Measurements from ENCODE around the gene PITPNM2.

Gene PITPNM2

GRCh38 chr12:123152833-123153232 is 1.9 kb upstream of the PITPNM2 start:
- Mint-ChIP-seq H3K9me3 (no peaks in the 10 kb centered on the region), H3K27ac (ENCODE audit: low read depth) (no peak overlapping the region), H3K36me3 (ENCODE audit: insufficient read depth) (peaks cover 10% of the 10 kb centered on the region), H3K4me1 (peaks cover 6% of the 10 kb centered on the region), H3K4me3 (peak overlapping the region; percentile 70), H3K27me3 (no peaks in the 10 kb centered on the region)
- ATAC-seq (replicated peaks; ENCODE audit: extremely low read depth, poor library complexity, severe bottlenecking) (no peak), DNase-seq (ENCODE audit: low spot score in 2 of 2) (no peak)

DNA sequence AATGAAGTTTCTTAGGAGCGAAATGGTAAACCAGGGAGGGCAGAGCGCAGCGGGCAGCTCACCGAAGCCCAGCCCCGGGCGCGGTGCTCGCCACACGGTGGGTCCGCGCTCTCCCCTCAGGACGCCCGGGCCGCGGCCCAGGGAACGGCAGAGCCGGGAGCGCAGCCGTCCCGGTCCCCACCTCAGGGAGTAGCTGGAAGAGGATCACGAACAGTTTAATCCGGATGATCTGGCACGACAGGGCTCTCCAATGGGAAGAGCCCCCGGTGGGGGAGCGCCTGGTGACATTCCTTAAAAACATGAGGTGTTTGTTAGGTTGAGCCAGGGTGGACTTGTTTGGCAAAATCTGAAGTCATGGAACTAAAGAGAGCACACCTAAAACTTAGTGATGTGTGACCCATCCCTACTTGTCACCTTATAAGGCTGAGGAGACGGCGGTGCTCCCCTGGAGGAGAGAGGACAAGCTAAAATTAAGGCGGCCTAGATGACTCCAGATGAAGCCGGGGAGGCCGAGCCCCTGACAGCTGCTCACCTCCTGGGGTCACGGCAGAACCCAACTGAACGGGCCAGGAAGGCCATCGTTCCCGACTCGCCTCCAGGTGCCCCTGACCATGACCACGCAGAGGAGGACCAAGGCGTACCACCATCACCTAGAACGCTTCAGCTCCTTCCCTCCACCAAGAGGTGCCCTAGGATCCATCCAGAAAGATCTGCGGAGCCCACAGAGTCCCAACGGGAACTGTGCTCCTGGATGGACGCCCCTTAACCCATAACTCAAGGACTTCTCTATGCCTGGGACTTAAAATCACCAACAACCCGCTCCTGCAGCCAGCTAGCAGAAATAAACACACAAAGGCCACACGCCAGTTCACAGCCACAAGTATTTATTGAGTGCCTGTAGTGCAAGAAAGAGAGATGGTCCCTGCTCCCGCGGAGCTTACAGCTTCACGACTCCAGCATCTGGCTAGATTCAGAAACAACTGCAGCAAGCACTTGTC is 866 bp upstream of the PITPNM2 start:
- ATAC-seq (replicated peaks; ENCODE audit: extremely low read depth, poor library complexity, severe bottlenecking) (no peak), DNase-seq (ENCODE audit: low spot score in 2 of 2) (no peak)
- H3K9me3 Mint-ChIP-seq: no peaks in the 10 kb centered on the region
- H3K4me3 Mint-ChIP-seq: peak overlapping the region; percentile 70
- peaks cover 6% of the 10 kb centered on the region for H3K4me1 Mint-ChIP-seq
- H3K27ac Mint-ChIP-seq (ENCODE audit: low read depth): no peak overlapping the region
- H3K27me3 Mint-ChIP-seq: no peaks in the 10 kb centered on the region
- H3K36me3 Mint-ChIP-seq (ENCODE audit: insufficient read depth): peaks cover 10% of the 10 kb centered on the region

DNA sequence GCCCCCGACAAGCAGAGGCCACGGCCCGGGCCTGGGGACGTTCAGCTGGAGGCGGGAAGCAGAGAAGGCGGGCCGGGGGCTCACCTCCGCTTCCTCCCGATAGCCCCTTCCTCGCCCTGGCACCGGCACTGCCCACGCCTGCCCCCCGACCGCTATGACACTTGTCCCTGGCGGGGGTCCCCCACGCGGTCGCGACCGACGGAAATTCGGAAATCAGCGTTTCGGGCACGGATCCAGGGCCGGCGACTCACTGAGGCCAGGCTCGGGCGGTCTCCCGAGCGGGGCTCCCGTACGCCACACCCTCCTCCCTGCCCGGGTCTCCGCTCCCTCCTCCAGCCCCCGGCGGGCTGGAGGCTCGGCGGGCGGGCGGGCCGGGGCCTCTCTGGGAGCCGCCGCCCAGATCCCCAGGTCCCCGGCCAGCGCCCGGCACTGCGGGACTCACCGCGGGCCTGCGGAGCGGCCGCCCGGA is 581 bp downstream of the PITPNM2 start:
- Mint-ChIP-seq H3K9me3 (no peaks in the 10 kb centered on the region), H3K27ac (ENCODE audit: low read depth) (peak overlapping the region; percentile 24), H3K4me3 (peak overlapping the region; percentile 69), H3K27me3 (no peaks in the 10 kb centered on the region), H3K4me1 (peaks cover 6% of the 10 kb centered on the region), H3K36me3 (ENCODE audit: insufficient read depth) (peaks cover 7% of the 10 kb centered on the region)
- no peak for ATAC-seq (replicated peaks; ENCODE audit: extremely low read depth, poor library complexity, severe bottlenecking)
- no peak for DNase-seq (ENCODE audit: low spot score in 2 of 2)

GRCh38 chr12:123149501-123150274 is 1.2 kb downstream of the PITPNM2 start:
- Mint-ChIP-seq H3K4me1 (peaks cover 6% of the 10 kb centered on the region), H3K4me3 (peak overlapping the region; percentile 69), H3K27ac (ENCODE audit: low read depth) (peak overlapping the region; percentile 24), H3K9me3 (no peaks in the 10 kb centered on the region), H3K27me3 (no peaks in the 10 kb centered on the region), H3K36me3 (ENCODE audit: insufficient read depth) (peaks cover 7% of the 10 kb centered on the region)
- ATAC-seq (replicated peaks; ENCODE audit: extremely low read depth, poor library complexity, severe bottlenecking) (no peak), DNase-seq (ENCODE audit: low spot score in 2 of 2) (no peak)

DNA sequence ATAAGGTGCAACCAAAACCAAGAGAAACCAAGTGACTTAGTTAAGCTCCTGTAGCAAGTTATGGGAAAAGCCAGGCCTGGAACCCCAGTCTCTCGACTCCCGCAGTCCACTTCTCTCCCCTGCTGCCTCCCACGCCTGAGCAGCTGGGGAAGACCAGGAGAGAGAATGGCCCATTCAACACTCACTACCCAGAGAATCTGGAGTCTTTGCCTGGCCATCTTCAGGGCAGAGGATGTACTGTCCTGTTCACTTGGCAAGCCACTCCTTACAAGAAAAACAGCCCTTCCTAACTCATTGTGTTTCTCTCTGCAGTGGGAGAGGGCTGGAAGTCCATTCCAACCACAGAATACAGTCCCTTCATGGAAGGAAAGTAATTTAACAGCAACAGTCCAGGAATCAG is 1.8 kb downstream of the PITPNM2 start:
- no peaks in the 10 kb centered on the region for H3K9me3 Mint-ChIP-seq
- peak overlapping the region; percentile 69 for H3K4me3 Mint-ChIP-seq
- H3K27me3 Mint-ChIP-seq: no peaks in the 10 kb centered on the region
- DNase-seq (ENCODE audit: low spot score in 2 of 2) (no peak), ATAC-seq (replicated peaks; ENCODE audit: extremely low read depth, poor library complexity, severe bottlenecking) (no peak)
- H3K36me3 Mint-ChIP-seq (ENCODE audit: insufficient read depth): peaks cover 4% of the 10 kb centered on the region
- peaks cover 6% of the 10 kb centered on the region for H3K4me1 Mint-ChIP-seq
- H3K27ac Mint-ChIP-seq (ENCODE audit: low read depth): peak overlapping the region; percentile 24

DNA sequence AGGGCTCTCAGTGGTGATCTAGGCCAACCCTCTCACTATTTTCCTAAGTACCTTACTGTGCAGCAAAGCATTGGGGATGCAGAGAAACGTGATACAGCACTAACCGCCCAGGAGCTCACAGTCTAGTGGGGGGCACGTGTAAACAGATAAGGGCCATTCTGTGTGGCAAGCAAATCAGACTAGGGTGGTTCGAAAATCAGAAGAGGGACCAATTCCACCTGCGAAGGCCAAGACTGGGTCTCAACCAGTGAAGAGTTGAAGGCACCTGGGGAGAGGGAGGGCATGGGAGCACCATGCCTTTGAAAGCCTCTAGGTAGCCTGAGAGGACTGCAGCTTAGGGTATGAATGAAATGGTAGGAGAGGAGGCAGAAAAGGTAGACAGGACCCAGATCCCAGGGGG is 2.2 kb downstream of the PITPNM2 start:
- Mint-ChIP-seq H3K4me3 (peak overlapping the region; percentile 69), H3K27ac (ENCODE audit: low read depth) (no peak overlapping the region), H3K27me3 (no peaks in the 10 kb centered on the region), H3K36me3 (ENCODE audit: insufficient read depth) (peaks cover 4% of the 10 kb centered on the region), H3K9me3 (no peaks in the 10 kb centered on the region), H3K4me1 (peaks cover 6% of the 10 kb centered on the region)
- ATAC-seq (replicated peaks; ENCODE audit: extremely low read depth, poor library complexity, severe bottlenecking): no peak
- no peak for DNase-seq (ENCODE audit: low spot score in 2 of 2)

DNA sequence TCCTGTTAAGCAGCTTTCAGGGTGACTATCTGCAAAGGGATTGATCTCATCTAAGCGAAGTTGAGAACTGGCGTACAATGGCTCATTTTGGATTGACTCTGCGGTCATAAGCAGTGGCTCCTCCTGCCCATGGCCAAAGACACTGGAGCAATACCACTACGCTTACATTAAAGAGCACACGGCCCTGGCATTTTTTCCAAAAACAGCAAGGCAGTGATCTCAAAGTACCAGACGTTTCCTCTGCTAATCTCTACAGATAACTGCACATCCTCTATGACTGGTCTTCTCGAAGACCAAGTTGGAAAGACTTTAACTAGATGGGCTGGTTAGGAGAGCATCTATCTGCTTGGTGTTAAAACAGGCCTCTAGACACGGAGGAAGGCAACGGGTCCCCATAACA is 2.7 kb downstream of the PITPNM2 start:
- ATAC-seq (replicated peaks; ENCODE audit: extremely low read depth, poor library complexity, severe bottlenecking) (no peak), DNase-seq (ENCODE audit: low spot score in 2 of 2) (no peak)
- Mint-ChIP-seq H3K27me3 (no peaks in the 10 kb centered on the region), H3K27ac (ENCODE audit: low read depth) (no peak overlapping the region), H3K4me1 (peaks cover 6% of the 10 kb centered on the region), H3K4me3 (peak overlapping the region; percentile 69), H3K36me3 (ENCODE audit: insufficient read depth) (peaks cover 4% of the 10 kb centered on the region), H3K9me3 (no peaks in the 10 kb centered on the region)

DNA sequence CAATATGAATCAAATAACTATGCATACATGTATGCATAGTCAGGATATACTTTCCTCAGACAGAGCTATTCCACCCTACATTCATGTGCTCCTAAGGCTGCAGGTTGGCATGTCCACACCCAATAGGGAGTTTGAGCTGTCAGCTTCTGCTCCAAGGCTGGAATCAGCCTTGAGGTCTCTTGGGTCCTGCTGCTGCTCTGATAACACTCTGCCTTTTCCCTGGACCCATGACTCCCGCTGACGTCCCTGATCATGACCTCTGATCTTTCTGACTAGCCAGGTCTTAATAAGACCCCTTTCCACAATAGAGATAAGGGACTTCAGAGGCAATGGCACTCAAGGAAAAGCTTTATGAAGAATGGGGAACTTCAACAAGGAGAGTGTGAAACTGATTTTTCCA is 5.7 kb downstream of the PITPNM2 start:
- no peak for ATAC-seq (replicated peaks; ENCODE audit: extremely low read depth, poor library complexity, severe bottlenecking)
- no peaks in the 10 kb centered on the region for H3K27me3 Mint-ChIP-seq
- no peak overlapping the region for H3K4me3 Mint-ChIP-seq
- peaks cover 6% of the 10 kb centered on the region for H3K4me1 Mint-ChIP-seq
- H3K36me3 Mint-ChIP-seq (ENCODE audit: insufficient read depth): peaks cover 2% of the 10 kb centered on the region
- H3K27ac Mint-ChIP-seq (ENCODE audit: low read depth): no peak overlapping the region
- no peaks in the 10 kb centered on the region for H3K9me3 Mint-ChIP-seq
- DNase-seq (ENCODE audit: low spot score in 2 of 2): no peak

- no peak overlapping the region for H3K4me3 Mint-ChIP-seq
- ATAC-seq (replicated peaks; ENCODE audit: extremely low read depth, poor library complexity, severe bottlenecking): no peak
Observed at GRCh38 chr12:123143736-123144461, 7.0 kb downstream of the PITPNM2 start.

GRCh38 chr12:123142921-123143735 is 7.8 kb downstream of the PITPNM2 start:
- DNase-seq (ENCODE audit: low spot score in 2 of 2): no peak
- Mint-ChIP-seq H3K4me3 (no peak overlapping the region), H3K27me3 (no peaks in the 10 kb centered on the region), H3K4me1 (no peaks in the 10 kb centered on the region), H3K9me3 (no peaks in the 10 kb centered on the region), H3K27ac (ENCODE audit: low read depth) (no peak overlapping the region), H3K36me3 (ENCODE audit: insufficient read depth) (no peaks in the 10 kb centered on the region)
- ATAC-seq (replicated peaks; ENCODE audit: extremely low read depth, poor library complexity, severe bottlenecking): no peak

More at GRCh38 chr12:123143736-123144461, 7.0 kb downstream of the PITPNM2 start:
- H3K27me3 Mint-ChIP-seq: no peaks in the 10 kb centered on the region
- no peaks in the 10 kb centered on the region for H3K36me3 Mint-ChIP-seq (ENCODE audit: insufficient read depth)
- H3K9me3 Mint-ChIP-seq: no peaks in the 10 kb centered on the region
- DNase-seq (ENCODE audit: low spot score in 2 of 2): no peak
- H3K4me1 Mint-ChIP-seq: no peaks in the 10 kb centered on the region
- no peak overlapping the region for H3K27ac Mint-ChIP-seq (ENCODE audit: low read depth)

DNA sequence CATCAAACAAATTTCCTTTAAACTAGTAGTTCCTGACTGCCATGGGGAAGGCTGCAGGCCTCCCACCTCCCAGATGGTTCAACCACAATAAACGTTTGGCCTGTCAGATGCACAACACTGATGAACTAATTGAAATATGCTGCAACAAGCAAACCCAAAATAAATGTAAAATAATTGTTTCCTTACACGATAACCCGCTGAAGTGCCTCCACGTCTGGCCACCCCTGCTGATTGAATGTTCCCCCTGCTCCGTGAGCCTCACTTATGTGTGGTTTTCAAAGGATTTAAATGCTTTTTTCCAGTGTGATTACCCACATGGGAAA is 8.4 kb downstream of the PITPNM2 start:
- ATAC-seq (replicated peaks; ENCODE audit: extremely low read depth, poor library complexity, severe bottlenecking) (no peak), DNase-seq (ENCODE audit: low spot score in 2 of 2) (no peak)
- Mint-ChIP-seq H3K27ac (ENCODE audit: low read depth) (no peak overlapping the region), H3K4me1 (no peaks in the 10 kb centered on the region), H3K36me3 (ENCODE audit: insufficient read depth) (no peaks in the 10 kb centered on the region), H3K4me3 (no peak overlapping the region), H3K9me3 (no peaks in the 10 kb centered on the region), H3K27me3 (no peaks in the 10 kb centered on the region)
